Skeletal muscle cell (primary cell): Measurements from ENCODE around the gene PLD1.
"Not testable (repeated sequence)": the region's sequence is repeated elsewhere in the genome, so short reads cannot be mapped to it uniquely, and the experiment has no call there.

Source experiments
- DNase-seq: peaks from one replicate; pipeline ENCODE4 v3.0.0-alpha.2; 2010; ENCODE audit warnings: low read depth
- H3K4me3 ChIP-seq: 2 replicates; pipeline ENCODE4 v1.5.1; 2011; ENCODE audit warnings: low read depth, mild to moderate bottlenecking, control low read depth, low read length, moderate library complexity

PLD1 gene

DNA sequence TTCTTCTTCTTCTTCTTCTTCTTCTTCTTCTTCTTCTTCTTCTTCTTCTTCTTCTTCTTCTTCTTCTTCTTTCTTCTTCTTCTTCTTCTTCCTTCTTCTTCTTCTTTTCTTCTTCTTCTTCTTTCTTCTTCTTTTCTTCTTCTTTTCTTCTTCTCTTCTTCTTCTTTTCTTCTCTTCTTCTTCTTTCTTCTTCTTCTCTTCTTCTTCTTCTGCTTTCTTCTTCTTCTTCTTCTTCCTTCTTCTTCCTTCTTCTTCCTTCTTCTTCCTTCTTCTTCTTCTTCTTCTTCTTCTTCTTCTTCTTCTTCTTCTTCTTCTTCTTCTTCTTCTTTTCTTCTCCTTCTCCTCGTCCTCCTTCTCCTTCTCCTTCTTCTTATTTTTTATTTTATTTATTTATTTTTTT is 247.8 kb downstream of the PLD1 start:
- not testable (repeated sequence) for H3K4me3 ChIP-seq, DNase-seq

- no peak for DNase-seq
- no peak overlapping the region for H3K4me3 ChIP-seq
Observed at GRCh38 chr3:171561596-171562323, 248.5 kb downstream of the PLD1 start.

- no peak overlapping the region for H3K4me3 ChIP-seq
- DNase-seq, result no peak
Observed at GRCh38 chr3:171559586-171559985, 250.7 kb downstream of the PLD1 start.

GRCh38 chr3:171558188-171558696 is 252.0 kb downstream of the PLD1 start:
- no peak for DNase-seq
- no peak overlapping the region for H3K4me3 ChIP-seq

DNA sequence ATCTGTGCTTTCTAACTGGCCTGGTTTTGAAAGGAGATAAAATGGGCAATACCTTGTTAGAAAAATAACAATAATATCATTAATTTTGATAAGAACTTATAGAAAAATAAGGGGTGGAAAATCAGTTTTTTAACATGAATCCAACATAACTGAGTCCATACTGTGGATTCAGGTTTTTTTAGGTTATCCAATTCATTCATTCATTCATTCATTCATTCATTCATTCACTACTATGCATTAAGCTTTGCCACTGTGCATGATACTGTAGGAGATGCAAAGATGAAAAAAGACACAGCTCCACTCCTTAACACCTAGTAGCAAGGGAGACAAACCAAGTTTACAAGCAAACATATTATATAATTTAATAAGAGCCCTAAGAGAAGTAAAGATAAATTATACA is 253.1 kb downstream of the PLD1 start:
- H3K4me3 ChIP-seq, result no peak overlapping the region
- DNase-seq, result no peak

DNA sequence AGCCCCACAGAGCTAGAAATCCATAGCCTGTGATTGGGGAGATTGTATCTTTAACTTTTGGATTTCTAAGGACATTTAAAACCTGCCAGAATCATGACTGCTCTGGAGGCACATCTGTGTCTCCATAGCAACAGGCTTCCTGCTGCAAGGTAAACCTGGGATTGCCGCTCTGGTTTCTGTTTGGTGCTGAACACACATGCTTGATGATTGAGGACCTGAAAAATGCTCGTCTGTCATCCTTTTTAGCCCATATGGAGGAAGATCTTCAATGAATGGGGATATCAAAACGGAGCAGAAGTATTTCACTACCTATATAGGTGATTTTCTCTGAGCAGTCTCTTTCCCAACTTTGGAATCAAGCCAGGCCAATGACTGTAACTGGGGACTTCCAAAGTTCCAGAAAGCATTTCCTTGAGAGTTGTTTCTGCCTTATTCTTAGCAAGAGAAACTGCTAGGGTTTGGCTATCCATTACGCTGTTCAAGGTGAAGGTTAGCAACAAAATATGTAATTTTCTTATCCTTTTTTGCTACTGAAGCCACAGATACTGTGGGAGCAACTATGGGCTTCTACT is 253.6 kb downstream of the PLD1 start:
- DNase-seq, result no peak
- H3K4me3 ChIP-seq, result no peak overlapping the region

GRCh38 chr3:171556148-171556547 is 254.1 kb downstream of the PLD1 start:
- DNase-seq, result no peak
- H3K4me3 ChIP-seq, result no peak overlapping the region

GRCh38 chr3:171553086-171553485 is 257.2 kb downstream of the PLD1 start:
- DNase-seq, result no peak

GRCh38 chr3:171552531-171552930 is 257.8 kb downstream of the PLD1 start:
- no peak overlapping the region for H3K4me3 ChIP-seq
- no peak for DNase-seq

More at GRCh38 chr3:171553086-171553485, 257.2 kb downstream of the PLD1 start:
- no peak overlapping the region for H3K4me3 ChIP-seq

GRCh38 chr3:171551296-171551695 is 259.0 kb downstream of the PLD1 start:
- no peak for DNase-seq
- no peak overlapping the region for H3K4me3 ChIP-seq
